Psoas muscle (tissue), 8 donors: Measurements from ENCODE around the gene GJB3. TPM values are rescaled to one million over a fixed set of nuclear protein-coding genes. Genes with fewer than 3 reads are reported as not detected.

ENCODE experiments used
- ATAC-seq, 4 donors: fragments of 200-7000 bp; cut with Tn5 transposase; one replicate each; pipeline ENCODE4 v1.9.1; 2020; ENCODE audit warnings: moderate library complexity in 3 of 4, mild to moderate bottlenecking in 2 of 4
- DNase-seq, 2 donors: peaks; one replicate each; pipeline ENCODE4 v3.0.0-alpha.2; 2020
- H3K27ac ChIP-seq: fragments of 200-600 bp; one replicate; pipeline ENCODE4 v1.8.0; 2022
- H3K27me3 ChIP-seq, 3 donors: fragments of 200-600 bp in 1 of 3; one replicate each; pipeline versions ENCODE4 v1.6.1 to v1.8.0; 2013 to 2022; ENCODE audit warnings: low read length in 2 of 3, mild to moderate bottlenecking in 2 of 3, moderate library complexity in 1 of 3; ENCODE audit not compliant: insufficient read depth in 3 of 3
- H3K36me3 ChIP-seq, 2 donors: fragments of 200-600 bp in 1 of 2; one replicate each; pipeline versions ENCODE4 v1.6.1 to v1.8.0; 2013 to 2022; ENCODE audit warnings: low read depth in 1 of 2, mild to moderate bottlenecking in 1 of 2, moderate library complexity in 1 of 2; ENCODE audit not compliant: insufficient read depth in 1 of 2
- H3K4me1 ChIP-seq: fragments of 200-600 bp; one replicate; pipeline ENCODE4 v1.8.0; 2022
- H3K4me3 ChIP-seq: fragments of 200-600 bp; one replicate; pipeline ENCODE4 v1.8.0; 2022; ENCODE audit warnings: mild to moderate bottlenecking
- H3K9me3 ChIP-seq: fragments of 200-600 bp; one replicate; pipeline ENCODE4 v1.8.0; 2022
- CTCF ChIP-seq: fragments of 200-600 bp; IDR thresholded peaks from one replicate; pipeline ENCODE4 v1.8.0; 2022; ENCODE audit warnings: antibody characterized with exemption
- WGBS, 3 donors: extraction: QIAGEN DNeasy Blood & Tissue Kit; methylation state at CpG; one replicate each; pipeline versions ENCODE4 v1.1.6 to v1.1.7; 2013; 5-methylcytosine and 5-hydroxymethylcytosine counted together
- intact Hi-C, 2 donors: fragments of 100-400 bp; cut with DNase I; formaldehyde crosslinking; loops; one replicate each; pipeline versions ENCODE4 v1.11.0 to v1.14.2; 2022
- polyA plus RNA-seq, 3 donors: library from polyadenylated mRNA; stranded (reverse); fragments of 200-250 nt; gene quantifications; one replicate each; pipeline ENCODE4 v1.2.3, GENCODE V29; 2013
- total RNA-seq, 4 donors: library from RNA; stranded (reverse); fragmentation: NEBNext Ultra II Directional in 2 of 4; extraction: Animal tissue kit (Norgen Biotek cat#: 25700) in 2 of 4; gene quantifications; one replicate each; pipeline versions ENCODE4 v1.2.1 to v1.2.4, GENCODE V29; 2021 to 2023
- donor health status: healthy with polysubstance abuse.
- donor health status: DM: no; HTN: no; CAD: no; lungs with moderate emphysema.
- donor health status: Bipolar disorder and iron deficiency.
- donor health status: healthy.
- donor health status: DM: yes; HTN: yes; CAD: no.
- donor health status: DM: no; HTN: no; CAD: no.
- donor health status: DM: no; HTN: no; CAD: no.
- donor health status: DM: yes; HTN: yes; CAD: no.

Gene GJB3
- total and polyA plus RNA-seq, 7 donors = 0.03 TPM; not detected in 5

GRCh38 chr1:34792868-34793727, 12.1 kb downstream of the GJB3 start, which contains the start of gene GJA4:
Gene GJA4 (plus strand): TSS chr1:34792999. CDS start chr1:34794214, 1,215 bp downstream.
- peaks cover 3% of the 10 kb centered on the region for H3K4me1 ChIP-seq
- intact Hi-C loops = no loop called here
- ATAC-seq = peak in 2 of 4 donors; percentile 34 to 38
- WGBS, 3 donors = 9 to 12% (median 11%) methylated on average over 36 to 45 of the region's 45 CpGs
- H3K36me3 ChIP-seq = peaks cover 0 to 36% of the 10 kb centered on the region in 2 donors
- no peak for DNase-seq
- H3K27ac ChIP-seq = peak within 1 kb of the TSS; percentile 50
- H3K4me3 ChIP-seq = peak within 1 kb of the TSS; percentile 63
- TF ChIP-seq CTCF = no peak
- H3K9me3 ChIP-seq = no peaks in the 10 kb centered on the region
- peaks cover 0 to 4% (median 0%) of the 10 kb centered on the region in 3 donors for H3K27me3 ChIP-seq

DNA sequence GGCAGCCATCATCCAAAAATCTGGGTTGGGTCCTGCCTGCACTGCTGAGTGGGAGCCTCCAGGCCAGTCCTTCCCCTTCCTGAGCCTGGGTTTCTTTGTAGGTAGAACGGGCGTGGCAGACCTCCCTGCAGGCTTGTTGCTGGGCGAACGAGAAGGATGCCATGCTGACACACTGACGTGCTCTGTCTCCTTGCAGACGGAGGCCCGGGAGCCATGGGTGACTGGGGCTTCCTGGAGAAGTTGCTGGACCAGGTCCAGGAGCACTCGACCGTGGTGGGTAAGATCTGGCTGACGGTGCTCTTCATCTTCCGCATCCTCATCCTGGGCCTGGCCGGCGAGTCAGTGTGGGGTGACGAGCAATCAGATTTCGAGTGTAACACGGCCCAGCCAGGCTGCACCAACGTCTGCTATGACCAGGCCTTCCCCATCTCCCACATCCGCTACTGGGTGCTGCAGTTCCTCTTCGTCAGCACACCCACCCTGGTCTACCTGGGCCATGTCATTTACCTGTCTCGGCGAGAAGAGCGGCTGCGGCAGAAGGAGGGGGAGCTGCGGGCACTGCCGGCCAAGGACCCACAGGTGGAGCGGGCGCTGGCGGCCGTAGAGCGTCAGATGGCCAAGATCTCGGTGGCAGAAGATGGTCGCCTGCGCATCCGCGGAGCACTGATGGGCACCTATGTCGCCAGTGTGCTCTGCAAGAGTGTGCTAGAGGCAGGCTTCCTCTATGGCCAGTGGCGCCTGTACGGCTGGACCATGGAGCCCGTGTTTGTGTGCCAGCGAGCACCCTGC, 13.2 kb downstream of the GJB3 start:
- Histone ChIP-seq H3K4me1 (no peaks in the 10 kb centered on the region), H3K9me3 (no peaks in the 10 kb centered on the region), H3K27me3 (peaks cover 0 to 4% (median 0%) of the 10 kb centered on the region in 3 donors), H3K4me3 (peak overlapping the region; percentile 63), H3K27ac (no peak overlapping the region), H3K36me3 (peaks cover 0 to 39% of the 10 kb centered on the region in 2 donors)
- no peak for TF ChIP-seq CTCF
- intact Hi-C loops = no loop called here
- 75 to 85% (median 83%) methylated on average over 39 to 40 of the region's 40 CpGs for WGBS, 3 donors
- DNase-seq (no peak), ATAC-seq (no peak)

DNA sequence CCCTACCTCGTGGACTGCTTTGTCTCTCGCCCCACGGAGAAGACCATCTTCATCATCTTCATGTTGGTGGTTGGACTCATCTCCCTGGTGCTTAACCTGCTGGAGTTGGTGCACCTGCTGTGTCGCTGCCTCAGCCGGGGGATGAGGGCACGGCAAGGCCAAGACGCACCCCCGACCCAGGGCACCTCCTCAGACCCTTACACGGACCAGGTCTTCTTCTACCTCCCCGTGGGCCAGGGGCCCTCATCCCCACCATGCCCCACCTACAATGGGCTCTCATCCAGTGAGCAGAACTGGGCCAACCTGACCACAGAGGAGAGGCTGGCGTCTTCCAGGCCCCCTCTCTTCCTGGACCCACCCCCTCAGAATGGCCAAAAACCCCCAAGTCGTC, 13.8 kb downstream of the GJB3 start:
- Histone ChIP-seq H3K4me3 (peak overlapping the region; percentile 63), H3K4me1 (no peaks in the 10 kb centered on the region), H3K27me3 (peaks cover 0 to 4% (median 0%) of the 10 kb centered on the region in 3 donors), H3K27ac (no peak overlapping the region), H3K36me3 (peaks cover 0 to 39% of the 10 kb centered on the region in 2 donors), H3K9me3 (no peaks in the 10 kb centered on the region)
- intact Hi-C loops = no loop called here
- DNase-seq (no peak), ATAC-seq (no peak)
- WGBS, 3 donors = 86 to 88% (median 88%) methylated on average over 12 of the region's 12 CpGs
- TF ChIP-seq CTCF = no peak

GRCh38 chr1:34795916-34796315, 14.9 kb downstream of the GJB3 start:
- no peak overlapping the region for H3K27ac ChIP-seq
- H3K27me3 ChIP-seq = peaks cover 0 to 4% (median 0%) of the 10 kb centered on the region in 3 donors
- H3K36me3 ChIP-seq = peaks cover 0 to 39% of the 10 kb centered on the region in 2 donors
- H3K4me1 ChIP-seq = no peaks in the 10 kb centered on the region
- DNase-seq = no peak
- ATAC-seq = no peak
- TF ChIP-seq CTCF = no peak
- H3K9me3 ChIP-seq = no peaks in the 10 kb centered on the region
- intact Hi-C loops = no loop called here
- 74 to 85% (median 78%) methylated on average over 6 of the region's 6 CpGs for WGBS, 3 donors
- H3K4me3 ChIP-seq = peak overlapping the region; percentile 63
